HS-5 (cell line): Measurements from ENCODE around the gene NOXO1.

Source experiments
- DNase-seq: peaks from one replicate; pipeline ENCODE4 v3.0.0-alpha.2; 2012; ENCODE audit warnings: low read depth

NOXO1 gene

DNA sequence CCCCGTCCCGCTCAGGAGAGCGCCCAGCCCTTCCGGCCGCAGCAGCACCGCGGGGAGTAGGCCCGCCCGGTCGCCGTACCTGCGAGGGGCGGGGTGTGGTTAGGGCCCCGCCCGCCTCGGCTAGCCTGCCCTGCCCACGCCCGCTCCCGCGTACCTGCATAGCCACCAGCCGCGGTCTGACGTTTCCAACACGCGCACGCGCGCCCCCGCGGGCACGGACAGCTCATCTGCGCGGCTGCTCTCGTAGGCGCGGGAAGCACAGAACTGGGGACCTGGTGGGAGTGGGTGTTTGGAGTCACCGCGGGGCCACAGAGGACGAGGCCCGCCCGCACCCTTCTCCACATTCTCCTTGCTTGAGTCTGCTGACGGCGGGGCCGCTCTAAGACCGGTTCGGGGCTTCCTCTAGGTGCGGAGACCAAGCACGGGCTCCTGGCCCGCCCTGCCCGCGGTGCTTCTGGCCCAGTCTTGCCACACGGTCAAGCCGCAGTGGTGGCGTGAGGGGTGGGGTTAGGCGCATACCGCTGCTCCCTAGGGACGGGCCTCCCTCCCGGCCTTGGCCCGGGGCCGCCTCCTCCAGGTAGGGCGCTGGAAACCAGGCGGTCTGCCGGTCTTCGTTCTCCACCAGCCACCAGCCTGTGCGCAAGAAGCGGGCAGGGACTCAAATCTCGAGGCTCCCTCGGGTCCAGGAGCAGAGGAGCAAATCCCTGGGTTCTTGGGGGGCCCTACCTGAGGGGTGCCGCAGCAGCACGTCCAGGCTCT is 1.8 kb downstream of the NOXO1 start:
- DNase-seq: no peak

- DNase-seq: no peak
These were observed 2.7 kb downstream of the NOXO1 start for GRCh38 chr16:1978476-1979120.

DNA sequence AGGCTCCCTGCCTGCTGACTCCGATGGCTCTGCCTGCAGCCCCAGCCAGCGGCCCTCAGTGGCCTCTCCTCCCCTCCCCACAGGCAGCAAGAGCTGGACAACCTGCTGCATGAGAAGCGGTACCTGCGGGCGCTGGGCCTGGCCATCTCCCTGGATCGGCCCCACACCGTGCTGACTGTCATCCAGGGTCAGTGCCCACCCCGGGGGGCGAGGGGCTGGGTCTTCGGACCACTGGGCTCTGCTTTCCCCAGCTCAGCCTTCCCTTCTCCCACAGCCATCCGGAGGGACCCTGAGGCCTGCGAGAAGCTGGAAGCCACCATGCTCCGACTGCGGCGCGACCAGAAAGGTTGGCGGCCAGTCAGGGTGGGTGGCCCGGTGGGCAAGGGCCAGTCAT is 3.4 kb downstream of the NOXO1 start:
- DNase-seq: no peak

GRCh38 chr16:1976951-1977874 is 4.1 kb downstream of the NOXO1 start:
- no peak for DNase-seq

- DNase-seq: no peak
These were observed 5.1 kb downstream of the NOXO1 start for GRCh38 chr16:1976216-1976520.

DNA sequence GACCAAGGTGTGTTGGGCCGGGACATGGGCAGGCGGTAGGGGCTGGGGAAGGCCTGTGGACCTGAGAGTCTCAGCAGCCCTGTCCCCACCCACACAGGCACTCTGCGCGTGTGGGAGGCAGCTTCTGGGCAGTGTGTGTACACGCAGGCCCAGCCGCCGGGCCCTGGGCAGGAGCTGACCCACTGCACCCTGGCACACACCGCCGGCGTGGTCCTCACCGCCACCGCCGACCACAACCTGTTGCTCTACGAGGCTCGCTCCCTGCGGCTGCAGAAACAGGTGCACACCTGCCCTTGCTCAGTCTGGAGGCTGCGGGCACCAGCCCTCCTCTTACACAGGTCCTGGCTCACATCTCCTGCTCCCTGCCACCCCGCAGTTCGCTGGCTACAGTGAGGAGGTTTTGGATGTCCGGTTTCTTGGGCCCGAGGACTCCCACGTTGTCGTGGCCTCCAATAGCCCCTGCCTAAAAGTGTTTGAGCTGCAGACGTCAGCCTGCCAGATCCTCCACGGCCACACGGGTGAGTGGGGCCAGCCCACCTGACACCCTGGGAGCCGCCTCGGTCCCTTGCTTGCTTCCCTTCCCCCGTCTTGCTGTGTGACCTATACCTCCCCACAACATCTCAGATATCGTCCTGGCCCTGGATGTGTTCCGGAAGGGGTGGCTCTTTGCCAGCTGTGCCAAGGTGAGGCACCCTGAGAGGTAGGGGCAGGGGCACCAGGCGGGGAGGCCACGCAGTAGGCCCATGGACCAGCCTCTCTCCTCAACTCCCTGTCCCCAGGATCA is 5.6 kb downstream of the NOXO1 start:
- no peak for DNase-seq

DNA sequence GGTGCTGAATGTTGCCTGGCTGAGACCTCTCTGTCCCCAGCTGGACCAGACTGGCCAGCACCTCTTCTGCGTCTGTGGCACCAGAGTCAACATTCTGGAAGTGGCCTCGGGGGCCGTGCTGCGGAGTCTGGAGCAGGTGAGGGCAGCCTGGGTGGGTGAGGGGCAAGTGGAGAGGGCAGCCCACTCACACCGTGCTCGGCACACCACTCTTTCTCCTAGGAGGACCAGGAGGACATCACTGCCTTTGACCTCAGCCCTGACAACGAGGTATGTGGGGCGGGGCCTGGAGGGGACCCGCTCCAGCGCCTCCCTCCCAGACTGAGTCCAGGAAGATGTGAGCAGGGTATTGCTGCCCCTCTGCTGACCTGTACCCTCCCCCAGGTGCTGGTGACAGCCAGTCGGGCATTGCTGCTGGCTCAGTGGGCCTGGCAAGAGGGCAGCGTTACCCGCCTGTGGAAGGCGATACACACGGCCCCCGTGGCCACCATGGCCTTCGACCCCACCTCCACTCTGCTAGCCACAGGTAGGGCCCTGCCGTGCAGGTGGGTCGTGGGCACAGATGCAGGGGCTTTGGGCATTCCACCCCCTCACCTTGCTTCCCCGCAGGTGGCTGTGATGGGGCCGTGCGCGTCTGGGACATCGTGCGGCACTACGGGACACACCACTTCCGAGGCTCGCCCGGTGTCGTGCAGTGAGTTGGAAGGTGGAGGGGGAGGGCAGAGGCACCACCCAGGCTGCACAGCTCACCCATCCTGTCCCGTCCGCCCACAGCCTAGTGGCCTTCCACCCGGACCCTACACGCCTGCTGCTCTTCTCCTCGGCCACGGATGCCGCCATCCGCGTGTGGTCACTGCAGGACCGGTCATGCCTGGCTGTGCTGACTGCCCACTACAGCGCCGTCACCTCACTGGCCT is 6.9 kb downstream of the NOXO1 start:
- DNase-seq: no peak

DNA sequence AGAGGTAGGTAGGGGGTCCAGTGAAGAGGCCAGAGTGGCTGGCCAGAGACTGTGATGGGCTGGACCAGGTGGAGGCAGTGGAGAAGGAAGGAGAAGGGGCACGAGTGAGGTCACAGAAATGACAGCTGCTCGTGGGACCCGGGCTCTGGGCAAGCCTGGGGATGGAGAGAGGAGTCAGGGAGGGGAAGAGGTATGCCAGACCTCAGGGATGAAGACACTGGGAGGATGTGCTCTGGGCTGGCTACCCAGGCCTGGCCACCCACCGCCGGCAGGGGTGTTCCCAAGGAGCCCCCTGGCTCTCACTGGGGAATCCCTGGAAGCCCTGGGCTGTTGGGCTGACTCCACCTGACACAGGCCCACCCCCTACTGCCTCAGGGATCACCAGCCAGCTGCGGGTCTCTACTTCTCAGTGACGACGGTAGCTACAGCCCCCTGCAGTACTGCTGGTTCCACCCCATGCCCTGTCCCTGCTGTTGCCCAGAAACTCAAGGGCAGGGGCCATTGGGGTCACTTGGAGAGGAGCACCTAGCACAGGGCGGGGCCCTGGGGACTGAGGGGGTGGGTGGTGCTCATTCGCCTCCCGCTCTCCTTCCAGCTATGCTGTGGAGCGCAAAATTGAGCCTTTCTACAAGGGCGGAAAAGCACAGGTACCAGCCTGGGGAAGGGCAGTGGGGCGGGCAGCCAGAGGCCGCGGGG is 7.7 kb downstream of the NOXO1 start:
- no peak for DNase-seq

- no peak for DNase-seq
These were observed 8.8 kb downstream of the NOXO1 start for GRCh38 chr16:1972490-1972877.

DNA sequence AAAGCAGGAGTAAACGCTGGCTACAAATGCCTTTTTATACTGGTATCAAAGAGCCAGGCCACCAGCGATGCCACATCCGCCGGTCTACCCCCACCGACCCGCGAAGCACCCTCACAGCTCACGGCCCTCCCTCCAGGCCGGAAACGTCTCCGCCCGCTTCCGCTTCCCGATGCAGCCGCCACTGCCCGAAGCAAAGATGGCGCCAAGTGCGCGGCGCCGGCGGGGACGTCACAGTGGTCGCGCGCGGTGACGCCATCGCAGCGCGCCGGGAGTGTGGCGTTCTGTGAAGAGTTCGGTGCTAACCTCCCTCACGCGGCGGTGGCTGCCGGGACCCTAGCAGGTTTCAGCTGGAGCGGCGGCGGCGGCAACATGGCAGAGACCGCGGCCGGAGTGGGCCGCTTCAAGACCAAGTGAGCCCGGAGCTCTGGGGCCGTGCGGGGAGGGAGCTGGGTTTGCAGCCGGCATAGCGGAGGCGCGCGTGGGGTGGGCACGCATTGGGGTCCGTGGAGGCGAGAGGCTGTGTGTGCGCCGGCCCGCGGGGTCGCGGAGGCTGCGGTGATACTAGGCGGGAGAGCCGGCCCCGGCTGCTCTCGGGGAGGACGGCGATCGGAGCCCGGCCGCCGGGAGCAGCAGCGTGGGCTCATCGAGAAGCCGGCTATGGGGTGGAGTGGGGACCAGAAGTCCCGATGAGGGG is 9.3 kb downstream of the NOXO1 start, which contains the start of gene TBL3:
TSS of gene TBL3 (plus strand) at position 258 of the 694 bp plus-strand sequence. CDS start at position 370, 112 bp downstream.
- DNase-seq: peak; percentile 67

DNA sequence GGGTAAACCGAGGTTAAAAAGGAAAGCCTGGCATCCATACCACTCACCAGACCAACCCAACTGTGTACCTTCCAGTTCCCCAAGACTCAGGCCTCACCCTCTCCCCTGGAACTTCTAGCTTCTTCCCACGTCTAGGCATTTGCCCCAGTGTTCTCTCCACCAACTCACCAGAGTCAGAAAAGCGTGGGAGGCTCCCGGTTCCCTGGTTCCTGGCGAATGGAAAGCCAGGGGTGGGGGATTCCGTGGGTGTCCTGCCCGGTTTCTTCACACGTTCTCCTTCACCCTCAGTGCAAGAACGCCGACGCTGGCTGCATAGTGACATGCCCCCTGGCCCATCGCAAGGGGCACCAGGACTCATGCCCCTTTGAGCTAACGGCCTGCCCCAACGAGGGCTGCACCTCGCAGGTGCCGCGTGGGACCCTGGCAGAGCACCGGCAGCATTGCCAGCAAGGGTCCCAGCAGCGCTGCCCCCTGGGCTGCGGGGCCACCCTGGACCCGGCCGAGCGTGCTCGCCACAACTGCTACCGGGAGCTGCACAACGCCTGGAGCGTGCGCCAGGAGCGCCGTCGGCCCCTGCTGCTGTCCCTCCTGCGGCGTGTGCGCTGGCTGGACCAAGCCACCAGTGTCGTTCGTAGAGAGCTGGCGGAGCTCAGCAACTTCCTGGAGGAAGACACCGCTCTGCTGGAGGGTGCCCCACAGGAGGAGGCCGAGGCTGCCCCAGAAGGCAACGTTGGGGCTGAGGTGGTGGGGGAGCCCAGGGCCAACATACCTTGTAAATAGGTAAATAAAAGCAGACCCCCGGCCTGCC is 12.9 kb downstream of the NOXO1 start:
- DNase-seq: no peak

GRCh38 chr16:1966460-1966859 is 14.8 kb downstream of the NOXO1 start, which contains the start of gene RNF151:
TSS of gene RNF151 (plus strand) at chr16:1966856. CDS start at chr16:1966882, 26 bp downstream.
- no peak for DNase-seq

DNA sequence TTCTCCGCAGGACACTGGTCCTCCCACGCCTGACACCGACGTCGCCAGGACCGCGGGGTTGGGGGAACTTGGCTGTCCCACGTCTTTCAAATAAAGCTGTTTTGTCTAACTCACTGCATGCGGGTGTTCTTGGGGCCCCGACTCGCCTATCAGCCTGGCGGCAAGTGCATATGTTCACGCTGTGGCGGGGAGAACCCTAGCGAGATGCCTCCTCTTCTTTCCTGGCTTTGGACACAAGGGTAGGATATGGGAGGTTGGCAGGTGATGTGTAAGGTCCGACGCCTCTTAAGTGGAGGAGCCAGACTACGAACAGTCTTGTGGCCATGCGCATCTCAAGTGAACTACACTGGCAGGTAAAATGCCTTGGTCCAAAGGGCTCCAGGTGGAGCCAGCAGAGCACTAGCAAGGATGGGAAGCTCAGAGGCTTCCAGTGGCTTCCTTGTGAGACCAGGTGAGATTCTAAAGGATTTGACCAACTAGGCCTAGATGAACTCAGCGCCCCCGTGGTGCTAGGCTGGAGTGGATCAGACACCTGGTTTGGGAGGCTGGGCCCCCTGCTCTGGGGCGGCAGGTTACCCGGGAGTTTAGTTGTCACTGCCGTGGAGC is 15.8 kb downstream of the NOXO1 start:
- DNase-seq: no peak

DNA sequence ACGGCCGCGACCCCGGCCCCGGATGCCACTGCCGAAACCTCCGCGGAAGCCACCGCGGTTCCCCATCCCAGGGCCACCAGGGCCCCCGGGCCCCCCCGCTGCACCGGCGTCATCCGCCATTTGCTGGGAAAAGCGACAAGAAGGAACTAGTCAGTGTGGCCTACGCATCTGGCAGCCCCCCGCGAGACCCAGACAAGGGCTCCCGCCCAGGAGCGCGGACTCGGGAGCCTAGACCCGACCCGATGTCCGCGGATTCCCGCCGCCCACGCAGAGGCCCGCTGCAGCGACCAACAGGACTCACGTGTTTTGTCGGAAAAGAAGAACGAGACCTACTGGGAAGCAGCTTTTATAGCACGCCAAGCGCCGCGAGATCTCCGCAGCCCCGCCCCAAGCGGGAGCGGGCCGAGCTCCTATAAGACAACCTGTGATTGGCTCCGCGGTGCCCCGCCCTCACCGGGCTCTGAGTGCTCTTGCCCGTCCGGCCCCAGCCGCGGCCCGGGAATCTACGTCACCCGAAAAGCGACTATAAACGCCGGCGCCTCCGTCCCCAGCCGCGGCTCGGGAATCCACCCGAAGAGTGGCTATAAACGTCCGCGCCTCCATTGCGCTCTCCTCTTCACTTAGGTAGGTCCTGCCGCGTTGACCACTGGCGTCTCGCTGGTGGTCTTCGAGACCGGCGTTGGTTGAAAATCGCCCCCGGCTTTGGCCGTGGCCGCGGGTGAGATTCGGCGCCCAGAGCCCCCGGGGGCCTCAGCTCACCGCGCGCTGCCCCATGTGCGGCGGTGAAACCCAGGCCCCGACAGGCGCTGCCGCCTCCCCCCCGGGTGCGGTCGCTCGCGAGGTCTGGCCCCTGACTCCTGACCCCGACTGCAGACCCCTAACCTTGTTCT is 16.5 kb downstream of the NOXO1 start, which contains the start of gene RPS2:
TSS of gene RPS2 (minus strand) at position 321 of the 890 bp plus-strand sequence. CDS start at position 120, 201 bp downstream.
- DNase-seq: peak; percentile 83

DNA sequence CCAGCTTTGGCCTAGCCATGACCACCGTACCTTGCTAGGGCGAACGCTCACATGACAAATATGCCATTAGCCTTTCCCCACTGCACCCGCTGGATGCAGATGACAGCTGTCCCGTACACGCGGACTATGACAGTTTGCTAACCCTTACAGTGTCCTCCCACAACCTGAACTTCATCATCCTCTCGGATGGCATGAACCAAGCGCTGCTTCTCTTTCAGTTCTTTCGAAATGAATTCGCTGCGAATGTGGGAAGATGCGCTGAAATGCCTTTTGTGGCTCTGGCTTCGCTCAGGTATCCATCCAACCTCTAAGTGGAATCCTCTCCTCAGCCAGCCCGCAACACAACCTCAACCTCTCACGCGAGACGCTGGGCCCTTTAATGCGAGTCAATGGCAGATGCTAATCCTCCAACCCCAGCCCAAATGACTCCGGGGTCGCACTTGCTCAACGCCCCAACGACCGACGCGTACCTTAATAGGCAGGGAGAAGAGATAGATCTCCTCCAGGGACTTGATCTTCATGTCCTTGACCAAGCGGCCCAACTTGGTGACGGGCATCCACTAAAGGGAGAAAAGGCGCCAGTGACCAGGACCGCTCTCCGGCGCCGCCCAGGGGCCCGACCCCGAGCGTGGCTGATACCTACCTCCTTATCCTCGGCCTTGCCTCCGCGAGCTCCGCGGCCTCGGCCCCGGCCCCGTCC is 17.3 kb downstream of the NOXO1 start:
- no peak for DNase-seq
